ENCODE data around the gene FGF18.

DNA sequence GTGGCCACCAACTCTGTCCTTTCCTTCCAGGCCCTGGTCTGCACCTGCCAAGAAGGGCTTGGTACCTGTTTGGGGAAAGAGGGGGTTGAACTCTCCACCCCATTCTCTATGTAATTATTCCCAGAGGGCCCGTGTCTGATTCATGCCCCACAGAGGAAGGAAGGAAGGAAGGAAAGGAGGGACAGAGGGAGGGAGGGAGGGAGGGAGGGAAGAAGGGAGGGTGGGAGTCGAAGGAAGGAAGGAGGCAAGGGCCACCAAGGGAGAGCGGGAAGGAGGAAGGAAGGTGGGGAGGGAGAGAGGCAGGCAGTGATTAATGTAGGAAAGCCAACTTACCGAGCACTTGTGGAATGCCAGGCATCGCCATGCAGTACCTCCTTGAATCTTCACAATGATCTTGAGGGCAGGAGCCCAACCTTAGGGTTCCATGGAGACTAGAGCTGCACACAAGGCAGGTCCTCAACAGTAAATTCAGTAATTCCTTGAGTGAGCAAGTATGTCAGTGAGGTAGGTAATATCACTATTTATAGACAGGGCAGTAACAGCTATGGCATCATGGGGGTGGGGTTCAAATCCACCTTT, 75.8 kb downstream of the FGF18 start:
- TF ChIP-seq POLR2AphosphoS5 (IDR thresholded peaks at IDR 0.05; ENCODE audit: low read depth): no peak
- TF ChIP-seq, protein P1, sequence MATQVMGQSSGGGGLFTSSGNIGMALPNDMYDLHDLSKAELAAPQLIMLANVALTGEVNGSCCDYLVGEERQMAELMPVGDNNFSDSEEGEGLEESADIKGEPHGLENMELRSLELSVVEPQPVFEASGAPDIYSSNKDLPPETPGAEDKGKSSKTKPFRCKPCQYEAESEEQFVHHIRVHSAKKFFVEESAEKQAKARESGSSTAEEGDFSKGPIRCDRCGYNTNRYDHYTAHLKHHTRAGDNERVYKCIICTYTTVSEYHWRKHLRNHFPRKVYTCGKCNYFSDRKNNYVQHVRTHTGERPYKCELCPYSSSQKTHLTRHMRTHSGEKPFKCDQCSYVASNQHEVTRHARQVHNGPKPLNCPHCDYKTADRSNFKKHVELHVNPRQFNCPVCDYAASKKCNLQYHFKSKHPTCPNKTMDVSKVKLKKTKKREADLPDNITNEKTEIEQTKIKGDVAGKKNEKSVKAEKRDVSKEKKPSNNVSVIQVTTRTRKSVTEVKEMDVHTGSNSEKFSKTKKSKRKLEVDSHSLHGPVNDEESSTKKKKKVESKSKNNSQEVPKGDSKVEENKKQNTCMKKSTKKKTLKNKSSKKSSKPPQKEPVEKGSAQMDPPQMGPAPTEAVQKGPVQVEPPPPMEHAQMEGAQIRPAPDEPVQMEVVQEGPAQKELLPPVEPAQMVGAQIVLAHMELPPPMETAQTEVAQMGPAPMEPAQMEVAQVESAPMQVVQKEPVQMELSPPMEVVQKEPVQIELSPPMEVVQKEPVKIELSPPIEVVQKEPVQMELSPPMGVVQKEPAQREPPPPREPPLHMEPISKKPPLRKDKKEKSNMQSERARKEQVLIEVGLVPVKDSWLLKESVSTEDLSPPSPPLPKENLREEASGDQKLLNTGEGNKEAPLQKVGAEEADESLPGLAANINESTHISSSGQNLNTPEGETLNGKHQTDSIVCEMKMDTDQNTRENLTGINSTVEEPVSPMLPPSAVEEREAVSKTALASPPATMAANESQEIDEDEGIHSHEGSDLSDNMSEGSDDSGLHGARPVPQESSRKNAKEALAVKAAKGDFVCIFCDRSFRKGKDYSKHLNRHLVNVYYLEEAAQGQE (IDR thresholded peaks at IDR 0.05; ENCODE audit: unreplicated experiment): no peak
- TF ChIP-seq EZH2 (IDR thresholded peaks at IDR 0.05; ENCODE audit: low read depth, unreplicated experiment): no peak
- TF ChIP-seq, protein P2, sequence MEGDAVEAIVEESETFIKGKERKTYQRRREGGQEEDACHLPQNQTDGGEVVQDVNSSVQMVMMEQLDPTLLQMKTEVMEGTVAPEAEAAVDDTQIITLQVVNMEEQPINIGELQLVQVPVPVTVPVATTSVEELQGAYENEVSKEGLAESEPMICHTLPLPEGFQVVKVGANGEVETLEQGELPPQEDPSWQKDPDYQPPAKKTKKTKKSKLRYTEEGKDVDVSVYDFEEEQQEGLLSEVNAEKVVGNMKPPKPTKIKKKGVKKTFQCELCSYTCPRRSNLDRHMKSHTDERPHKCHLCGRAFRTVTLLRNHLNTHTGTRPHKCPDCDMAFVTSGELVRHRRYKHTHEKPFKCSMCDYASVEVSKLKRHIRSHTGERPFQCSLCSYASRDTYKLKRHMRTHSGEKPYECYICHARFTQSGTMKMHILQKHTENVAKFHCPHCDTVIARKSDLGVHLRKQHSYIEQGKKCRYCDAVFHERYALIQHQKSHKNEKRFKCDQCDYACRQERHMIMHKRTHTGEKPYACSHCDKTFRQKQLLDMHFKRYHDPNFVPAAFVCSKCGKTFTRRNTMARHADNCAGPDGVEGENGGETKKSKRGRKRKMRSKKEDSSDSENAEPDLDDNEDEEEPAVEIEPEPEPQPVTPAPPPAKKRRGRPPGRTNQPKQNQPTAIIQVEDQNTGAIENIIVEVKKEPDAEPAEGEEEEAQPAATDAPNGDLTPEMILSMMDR (conservative IDR thresholded peaks at IDR 0.05; ENCODE audit: low read depth in 2 of 2): no peak
- no peak for TF ChIP-seq STAT1 (IDR thresholded peaks at IDR 0.05; ENCODE audit: unreplicated experiment)
- TF ChIP-seq, protein P3, sequence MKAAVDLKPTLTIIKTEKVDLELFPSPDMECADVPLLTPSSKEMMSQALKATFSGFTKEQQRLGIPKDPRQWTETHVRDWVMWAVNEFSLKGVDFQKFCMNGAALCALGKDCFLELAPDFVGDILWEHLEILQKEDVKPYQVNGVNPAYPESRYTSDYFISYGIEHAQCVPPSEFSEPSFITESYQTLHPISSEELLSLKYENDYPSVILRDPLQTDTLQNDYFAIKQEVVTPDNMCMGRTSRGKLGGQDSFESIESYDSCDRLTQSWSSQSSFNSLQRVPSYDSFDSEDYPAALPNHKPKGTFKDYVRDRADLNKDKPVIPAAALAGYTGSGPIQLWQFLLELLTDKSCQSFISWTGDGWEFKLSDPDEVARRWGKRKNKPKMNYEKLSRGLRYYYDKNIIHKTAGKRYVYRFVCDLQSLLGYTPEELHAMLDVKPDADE (IDR thresholded peaks at IDR 0.05): no peak
- no peak for TF ChIP-seq EZH2phosphoT487 (IDR thresholded peaks at IDR 0.05; ENCODE audit: unreplicated experiment)
- TF ChIP-seq CREB1 (CRISPR knock-in tag; IDR thresholded peaks at IDR 0.05; ENCODE audit: low read depth): no peak
- no peak for TF ChIP-seq JUNB (IDR thresholded peaks at IDR 0.05; ENCODE audit: unreplicated experiment)
- no peak for TF ChIP-seq ZNF114 (CRISPR knock-in tag; IDR thresholded peaks at IDR 0.05)
- no peak for TF ChIP-seq ZNF331 (CRISPR knock-in tag; IDR thresholded peaks at IDR 0.05; ENCODE audit: low read depth)
